G401 (cell line): ENCODE measurements around the gene GOLGA8N. TPM values are rescaled to one million over a fixed set of nuclear protein-coding genes. Genes with fewer than 3 reads are reported as not detected.
"Not testable (repeated sequence)": the region's sequence is repeated elsewhere in the genome, so short reads cannot be mapped to it uniquely, and the experiment has no call there.

Experiments
- DNase-seq: peaks from one replicate; pipeline ENCODE4 v3.0.0-alpha.2; 2015; ENCODE audit warnings: low spot score
- in situ Hi-C: cut with HindIII; loops from 2 replicates; pipeline ENCODE4 v1.10.0; 2016; ENCODE audit warnings: low sequenced_read_pairs, mixed read lengths
- total RNA-seq: library from RNA; depleted of rRNA; stranded (reverse); fragments of >200 nt; shearing (Covaris generic); gene quantifications from 2 replicates; pipeline ENCODE4 v1.2.3, GENCODE V29; 2014; rRNA removed

GOLGA8N gene
- total RNA-seq: 0.62 TPM in 1 of 2 replicates, not detected in the other

- in situ Hi-C loops, DNase-seq: not testable (repeated sequence)
Observed at GRCh38 chr15:32593151-32593550, at the start of gene GOLGA8N. Gene GOLGA8N (plus strand): TSS chr15:32593456.

- DNase-seq: not testable (repeated sequence)
Observed at GRCh38 chr15:32543456-32543855, 49.8 kb upstream of the GOLGA8N start.

DNA sequence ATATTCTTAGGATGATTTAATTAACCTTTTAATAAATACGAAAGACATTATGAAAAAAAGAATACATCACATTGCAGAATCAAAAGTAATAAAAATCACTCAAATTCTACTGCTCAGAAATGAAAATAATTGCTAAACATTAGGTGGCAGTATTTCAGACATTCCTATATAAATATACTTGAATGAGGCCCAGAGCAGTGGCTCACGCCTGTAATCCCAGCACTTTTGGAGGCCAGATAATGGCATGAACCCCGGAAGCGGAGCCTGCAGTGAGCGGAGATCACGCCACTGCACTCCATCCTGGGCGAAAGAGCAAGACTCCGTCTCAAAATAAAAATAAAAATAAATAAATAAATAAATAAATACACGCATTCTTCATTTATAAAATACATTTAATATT is 48.1 kb upstream of the GOLGA8N start:
- in situ Hi-C loops, DNase-seq: not testable (repeated sequence)

More at GRCh38 chr15:32543456-32543855, 49.8 kb upstream of the GOLGA8N start:
- in situ Hi-C loops: not testable (repeated sequence)

- in situ Hi-C loops: not testable (repeated sequence)
Observed at GRCh38 chr15:32554587-32554986, 38.7 kb upstream of the GOLGA8N start.

GRCh38 chr15:32562198-32562597 is 31.1 kb upstream of the GOLGA8N start:
- in situ Hi-C loops: not testable (repeated sequence)

More at GRCh38 chr15:32554587-32554986, 38.7 kb upstream of the GOLGA8N start:
- DNase-seq: not testable (repeated sequence)

GRCh38 chr15:32568988-32569387 is 24.3 kb upstream of the GOLGA8N start:
- in situ Hi-C loops, DNase-seq: not testable (repeated sequence)

More at GRCh38 chr15:32562198-32562597, 31.1 kb upstream of the GOLGA8N start:
- not testable (repeated sequence) for DNase-seq

- in situ Hi-C loops, DNase-seq: not testable (repeated sequence)
Observed at GRCh38 chr15:32578482-32578881, 14.8 kb upstream of the GOLGA8N start.

DNA sequence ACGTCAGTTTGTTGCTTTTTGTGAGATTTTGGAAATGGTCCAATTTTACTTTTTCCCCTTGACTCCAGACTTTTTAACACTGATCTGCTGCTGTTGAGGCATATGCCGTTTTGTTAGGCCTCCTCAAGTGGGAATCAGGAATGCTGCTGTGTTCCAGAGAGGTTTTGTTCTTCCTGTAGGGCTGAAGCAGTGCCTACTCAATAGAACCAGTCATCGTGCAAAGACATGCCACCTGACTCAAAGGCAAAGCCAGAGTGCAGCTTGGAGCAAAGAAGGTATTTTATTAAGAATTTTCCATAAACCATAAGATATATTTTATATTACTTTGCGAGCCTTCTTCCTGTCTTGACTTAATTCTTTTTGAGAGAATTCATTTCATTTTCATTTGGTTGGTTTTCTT is 7.4 kb upstream of the GOLGA8N start:
- DNase-seq, in situ Hi-C loops: not testable (repeated sequence)

DNA sequence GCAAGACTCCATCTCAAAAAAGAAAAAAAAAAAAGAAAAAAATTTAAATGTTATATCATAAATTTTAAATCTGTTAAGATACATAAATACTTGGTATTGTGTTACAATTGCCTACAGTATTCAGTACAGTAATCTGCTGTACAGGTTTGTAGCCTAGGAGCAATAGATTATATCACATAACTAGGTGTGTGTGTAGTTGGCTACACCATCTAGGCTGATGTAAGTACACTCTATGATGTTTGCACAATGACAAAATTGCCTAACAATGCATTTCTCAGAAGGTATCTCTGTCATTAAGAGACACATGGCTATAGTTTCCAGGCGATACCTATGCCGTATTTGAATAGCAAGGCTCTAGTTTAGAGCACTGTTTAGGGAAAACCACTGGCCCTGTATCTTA is 16.3 kb downstream of the GOLGA8N start:
- in situ Hi-C loops, DNase-seq: not testable (repeated sequence)

DNA sequence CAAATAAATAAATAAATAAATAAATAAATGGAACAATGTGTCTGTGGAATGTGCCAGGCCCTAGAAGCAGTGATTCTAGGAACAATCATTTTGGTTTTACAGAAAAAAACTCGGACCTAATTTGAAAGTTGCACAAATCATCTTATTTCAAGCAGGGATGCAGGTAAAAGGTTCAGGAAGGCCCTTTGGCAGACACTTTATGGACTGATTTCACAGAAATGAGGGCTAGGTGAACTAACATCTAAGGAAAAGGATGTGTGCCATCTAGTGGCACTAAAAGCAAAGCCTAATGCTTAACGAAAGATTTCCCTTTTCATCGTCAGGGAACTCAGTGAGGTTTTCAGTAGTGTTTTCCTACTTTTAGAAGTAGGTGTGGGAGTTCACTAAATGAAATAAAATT is 17.5 kb downstream of the GOLGA8N start:
- peak; percentile 60 for DNase-seq
- in situ Hi-C loops: not testable (repeated sequence)

DNA sequence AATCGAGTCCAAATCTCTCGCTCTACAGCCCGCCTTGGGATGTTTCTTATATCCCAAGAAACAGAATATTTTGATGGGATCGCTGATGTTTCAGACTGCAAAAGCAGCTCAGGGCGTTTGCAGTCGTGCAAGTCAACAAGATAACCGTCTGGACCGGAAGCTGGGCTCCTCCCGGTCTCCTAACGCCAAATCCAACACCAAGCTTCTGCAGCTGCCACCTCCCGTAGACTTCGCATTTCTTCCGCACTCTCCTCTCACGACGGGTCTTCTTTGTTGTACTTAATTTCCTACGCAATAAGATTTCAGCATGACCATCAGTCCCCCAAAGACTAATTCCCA is 21.4 kb downstream of the GOLGA8N start:
- in situ Hi-C loops, DNase-seq: not testable (repeated sequence)

GRCh38 chr15:32615051-32615870 is 22.0 kb downstream of the GOLGA8N start, which contains the start of gene ARHGAP11A:
Gene ARHGAP11A (plus strand): TSS chr15:32615504. CDS start chr15:32616212, 708 bp downstream.
- peak; percentile 92 for DNase-seq
- in situ Hi-C loops: not testable (repeated sequence)

DNA sequence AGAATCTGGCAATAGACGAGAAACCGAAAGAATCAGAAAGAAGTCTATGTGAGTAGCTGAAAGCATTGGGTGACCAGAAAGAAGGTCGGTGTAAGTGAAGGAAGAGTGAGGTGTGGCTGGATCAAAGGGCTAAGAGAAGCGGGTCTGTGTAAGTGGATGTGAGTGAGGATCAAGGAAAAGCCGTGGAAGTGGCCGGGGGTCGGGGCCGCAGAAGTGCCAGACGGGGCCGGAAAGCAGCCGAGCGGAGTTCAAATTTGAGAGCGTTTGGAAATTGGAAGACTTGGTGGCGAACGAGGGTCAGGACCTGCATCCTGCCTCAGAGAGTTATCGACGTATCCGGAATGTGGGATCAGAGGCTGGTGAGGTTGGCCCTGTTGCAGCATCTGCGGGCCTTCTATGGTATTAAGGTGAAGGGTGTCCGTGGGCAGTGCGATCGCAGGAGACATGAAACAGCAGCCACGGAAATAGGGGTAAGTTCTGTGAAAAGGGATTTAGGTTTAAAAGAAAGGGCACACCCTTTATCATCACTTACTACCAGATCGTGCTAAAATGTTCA is 22.7 kb downstream of the GOLGA8N start:
- in situ Hi-C loops, DNase-seq: not testable (repeated sequence)

- in situ Hi-C loops: no loop called here
Observed at GRCh38 chr15:32636410-32636809, 43.2 kb downstream of the GOLGA8N start.

DNA sequence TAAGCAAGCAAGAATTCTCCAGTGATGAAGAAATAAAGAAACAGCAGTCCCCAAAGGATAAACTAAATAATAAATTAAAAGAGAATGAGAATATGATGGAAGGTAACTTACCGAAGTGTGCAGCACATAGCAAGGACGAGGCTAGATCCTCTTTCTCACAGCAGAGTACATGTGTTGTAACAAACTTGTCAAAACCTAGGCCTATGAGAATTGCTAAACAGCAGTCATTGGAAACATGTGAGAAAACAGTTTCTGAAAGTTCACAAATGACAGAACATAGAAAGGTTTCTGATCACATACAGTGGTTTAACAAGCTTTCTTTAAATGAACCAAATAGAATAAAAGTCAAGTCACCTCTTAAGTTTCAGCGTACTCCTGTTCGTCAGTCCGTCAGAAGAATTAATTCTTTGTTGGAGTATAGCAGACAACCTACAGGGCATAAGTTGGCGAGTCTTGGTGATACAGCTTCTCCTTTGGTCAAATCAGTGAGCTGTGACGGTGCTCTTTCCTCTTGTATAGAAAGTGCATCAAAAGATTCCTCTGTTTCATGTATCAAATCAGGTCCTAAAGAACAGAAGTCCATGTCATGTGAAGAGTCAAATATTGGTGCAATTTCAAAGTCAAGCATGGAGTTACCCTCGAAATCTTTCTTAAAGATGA is 43.8 kb downstream of the GOLGA8N start:
- DNase-seq: no peak
- in situ Hi-C loops: no loop called here

More at GRCh38 chr15:32636410-32636809, 43.2 kb downstream of the GOLGA8N start:
- DNase-seq: no peak

- DNase-seq: no peak
- in situ Hi-C loops: no loop called here
Observed at GRCh38 chr15:32637704-32638103, 44.4 kb downstream of the GOLGA8N start.

GRCh38 chr15:32641517-32642059 is 48.3 kb downstream of the GOLGA8N start, which contains the start of gene SCG5:
Gene SCG5 (plus strand): TSS chr15:32641710. CDS start chr15:32643593, 1,883 bp downstream.
- in situ Hi-C loops: no loop called here

DNA sequence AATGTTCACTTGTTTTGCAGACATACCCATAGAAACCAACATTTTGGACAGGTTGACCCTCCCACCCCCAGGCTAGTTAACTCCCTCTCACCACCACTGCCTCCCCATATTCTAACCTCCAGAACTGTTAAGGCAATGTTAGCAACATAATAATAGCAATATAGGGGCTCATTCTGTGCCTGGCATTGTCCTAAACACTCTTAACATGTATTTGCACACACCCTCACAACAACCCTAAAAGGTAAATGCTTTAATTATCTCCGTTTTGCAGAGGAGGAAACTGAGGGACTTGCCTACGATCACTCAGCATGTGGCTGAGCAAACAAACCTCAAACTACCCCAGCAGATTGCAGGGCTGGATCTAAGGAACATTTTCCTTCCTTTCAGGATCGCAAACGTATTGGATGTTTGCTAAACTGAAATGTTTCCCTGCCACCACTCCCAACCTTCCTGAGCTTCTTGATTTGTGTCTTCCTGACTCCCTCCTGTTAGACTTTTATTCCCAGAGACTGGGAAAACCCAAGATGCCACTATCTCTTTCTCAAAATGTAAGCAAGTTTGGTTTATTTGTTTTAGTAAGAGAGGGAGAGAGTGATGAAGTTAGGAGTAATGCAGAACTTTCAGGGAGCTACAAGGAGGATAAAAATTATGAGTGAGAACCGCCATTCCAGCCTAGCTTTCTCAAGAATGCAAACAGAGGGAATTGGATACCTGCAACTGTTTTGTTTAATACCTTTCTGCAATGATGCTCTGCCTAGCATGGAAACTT is 49.6 kb downstream of the GOLGA8N start:
- no peak for DNase-seq
- in situ Hi-C loops: no loop called here

More at GRCh38 chr15:32641517-32642059, 48.3 kb downstream of the GOLGA8N start, which contains the start of gene SCG5:
- peak; percentile 93 for DNase-seq
